ENCODE measurements around the gene CAMK1D.

DNA sequence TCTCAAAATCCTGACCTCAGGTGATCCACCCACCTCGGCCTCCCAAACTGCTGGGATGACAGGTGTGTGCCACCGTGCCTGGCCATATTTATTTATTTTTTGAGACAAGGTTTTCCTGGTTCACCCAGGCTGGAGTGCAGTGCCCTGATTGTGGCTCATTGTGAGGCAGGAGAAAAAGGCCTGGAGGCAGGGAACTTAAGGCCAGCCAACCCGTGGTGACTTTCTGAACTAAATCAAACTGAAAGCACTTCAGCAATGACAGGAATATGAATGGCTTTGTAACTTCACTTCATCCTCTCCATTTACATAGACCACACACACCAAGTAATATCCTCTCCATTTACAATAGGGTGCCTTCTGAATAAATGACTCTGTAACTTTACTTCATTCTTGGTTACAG, 527.8 kb downstream of the CAMK1D start:
- no peak for TF ChIP-seq POLR2A (IDR thresholded peaks at IDR 0.05; ENCODE audit: low read depth, low read length)
- no peak for TF ChIP-seq POLR2AphosphoS5 (IDR thresholded peaks at IDR 0.05; ENCODE audit: insufficient read depth, low read depth, low read length)
- no peak for TF ChIP-seq MAX (IDR thresholded peaks at IDR 0.05; ENCODE audit: insufficient read depth, insufficient read length)
- TF ChIP-seq, protein P1, sequence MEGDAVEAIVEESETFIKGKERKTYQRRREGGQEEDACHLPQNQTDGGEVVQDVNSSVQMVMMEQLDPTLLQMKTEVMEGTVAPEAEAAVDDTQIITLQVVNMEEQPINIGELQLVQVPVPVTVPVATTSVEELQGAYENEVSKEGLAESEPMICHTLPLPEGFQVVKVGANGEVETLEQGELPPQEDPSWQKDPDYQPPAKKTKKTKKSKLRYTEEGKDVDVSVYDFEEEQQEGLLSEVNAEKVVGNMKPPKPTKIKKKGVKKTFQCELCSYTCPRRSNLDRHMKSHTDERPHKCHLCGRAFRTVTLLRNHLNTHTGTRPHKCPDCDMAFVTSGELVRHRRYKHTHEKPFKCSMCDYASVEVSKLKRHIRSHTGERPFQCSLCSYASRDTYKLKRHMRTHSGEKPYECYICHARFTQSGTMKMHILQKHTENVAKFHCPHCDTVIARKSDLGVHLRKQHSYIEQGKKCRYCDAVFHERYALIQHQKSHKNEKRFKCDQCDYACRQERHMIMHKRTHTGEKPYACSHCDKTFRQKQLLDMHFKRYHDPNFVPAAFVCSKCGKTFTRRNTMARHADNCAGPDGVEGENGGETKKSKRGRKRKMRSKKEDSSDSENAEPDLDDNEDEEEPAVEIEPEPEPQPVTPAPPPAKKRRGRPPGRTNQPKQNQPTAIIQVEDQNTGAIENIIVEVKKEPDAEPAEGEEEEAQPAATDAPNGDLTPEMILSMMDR (IDR thresholded peaks at IDR 0.05; ENCODE audit: extremely low read depth in 1 of 2, insufficient read depth in 1 of 2, low read depth in 1 of 2, low read length in 2 of 2): no peak
- no peak for TF ChIP-seq GATA2 (IDR thresholded peaks at IDR 0.05; ENCODE audit: insufficient read depth, insufficient read length, low read depth, low read length)
- TF ChIP-seq EZH2 (IDR thresholded peaks at IDR 0.05; ENCODE audit: borderline replicate concordance, low read depth, low read length, severe bottlenecking): no peak
- no peak for TF ChIP-seq JUN (IDR thresholded peaks at IDR 0.05; ENCODE audit: borderline replicate concordance, insufficient read depth, insufficient read length, low read depth)

All from endothelial cell of umbilical vein (primary cell).